Uterus (tissue), 4 donors: ENCODE data around the gene PLCG1. TPM values are rescaled to one million over a fixed set of nuclear protein-coding genes. Genes with fewer than 3 reads are reported as not detected.
A peak's percentile ranks its signal among the peaks of the same experiment; 100 is the strongest.

Experiments used
- DNase-seq, 2 donors: peaks; one replicate each; pipeline ENCODE4 v3.0.0-alpha.2; 2019 to 2020
- H3K27ac ChIP-seq, 2 donors: fragments of 200-600 bp; sonication (generic); 1 replicate in 1 of 2; 2 replicates in 1 of 2; pipeline ENCODE4 v1.5.1; 2016 to 2018
- H3K27me3 ChIP-seq, 2 donors: fragments of 200-600 bp; sonication (generic); one replicate each; pipeline ENCODE4 v1.5.1; 2018 to 2019; ENCODE audit warnings: control low read depth in 1 of 2
- H3K36me3 ChIP-seq, 2 donors: fragments of 200-600 bp; sonication (generic); one replicate each; pipeline ENCODE4 v1.5.1; 2019; ENCODE audit warnings: control low read depth in 1 of 2
- H3K4me1 ChIP-seq, 2 donors: fragments of 200-600 bp; sonication (generic); one replicate each; pipeline ENCODE4 v1.5.1; 2018 to 2019; ENCODE audit warnings: control low read depth in 1 of 2
- H3K4me3 ChIP-seq, 2 donors: fragments of 200-600 bp; sonication (generic); 1 replicate in 1 of 2; 2 replicates in 1 of 2; pipeline ENCODE4 v1.5.1; 2018 to 2019; ENCODE audit warnings: mild to moderate bottlenecking in 1 of 2
- H3K9me3 ChIP-seq, 2 donors: fragments of 200-600 bp; sonication (generic); one replicate each; pipeline ENCODE4 v1.5.1; 2019; ENCODE audit warnings: control low read depth in 1 of 2
- POLR2A ChIP-seq, 2 donors: fragments of 450-650 bp; IDR thresholded peaks; one replicate each; pipeline ENCODE4 v1.6.1; 2016; ENCODE audit warnings: antibody characterized with exemption in 2 of 2, mild to moderate bottlenecking in 1 of 2, moderate library complexity in 1 of 2
- intact Hi-C: fragments of 100-400 bp; cut with DNase I; formaldehyde crosslinking; loops from one replicate; pipeline ENCODE4 v1.15.1; 2023; ENCODE audit warnings: low total_unique reads
- total RNA-seq, 4 donors: library from RNA; depleted of rRNA in 3 of 4; stranded (reverse); fragments of >200 nt in 3 of 4; gene quantifications; one replicate each; pipeline versions ENCODE4 v1.1.0 to v1.2.4, GENCODE V29; 2014 to 2023
- TF ChIP-seq, protein P1 (sequence below), 4 experiments: fragments of 200-600 bp in 2 of 4; fragments of 450-650 bp in 2 of 4; sonication (generic) in 2 of 4; IDR thresholded peaks; one replicate each; pipeline ENCODE4 v1.5.1; 2016 to 2019; ENCODE audit warnings: antibody characterized with exemption in 4 of 4, mild to moderate bottlenecking in 2 of 4, moderate library complexity in 1 of 4
- donor health status: DM: yes; HTN: yes; CAD: no.

Gene PLCG1
- total RNA-seq, 4 donors from 2014 or later: 38.8 to 180 (median 138) TPM

DNA sequence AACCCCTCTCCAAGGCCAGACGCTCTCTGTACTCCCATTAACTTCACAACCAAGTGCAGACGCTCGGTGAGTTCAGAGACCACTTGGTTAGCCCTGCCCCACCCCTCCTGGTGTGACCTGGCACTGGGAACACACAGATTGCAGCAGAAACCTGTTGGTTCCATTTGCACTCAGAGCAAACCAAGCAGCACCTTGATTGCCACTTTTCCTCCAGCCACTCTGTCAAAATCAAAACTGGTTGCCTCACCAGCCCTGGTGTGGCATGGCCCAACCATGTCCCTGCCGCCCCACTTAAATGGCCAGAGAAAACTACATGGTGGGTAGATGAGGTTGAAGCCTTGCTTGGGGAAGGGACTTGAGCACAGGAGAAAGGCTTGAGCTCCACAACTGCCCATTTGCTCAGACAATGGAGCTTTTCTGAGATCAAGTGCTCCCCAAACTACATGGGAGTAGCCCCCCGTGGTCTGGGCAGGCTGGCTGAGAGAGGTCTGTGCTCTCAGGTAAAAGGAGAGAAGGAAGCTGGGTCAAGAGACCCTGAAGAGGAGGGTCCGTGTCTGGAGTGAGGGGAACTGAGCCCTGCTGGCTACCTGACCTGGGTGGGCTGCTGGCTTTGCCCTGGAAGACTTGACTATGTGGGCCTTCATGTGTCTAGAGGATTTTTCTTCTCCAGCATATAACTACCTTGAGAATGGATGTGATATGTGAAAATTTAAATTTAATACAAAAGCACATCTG is 43.4 kb downstream of the PLCG1 start:
- H3K9me3 ChIP-seq: no peaks in the 10 kb centered on the region
- intact Hi-C loops: no loop called here
- no peak overlapping the region for H3K4me3 ChIP-seq
- no peak for TF ChIP-seq POLR2A (IDR thresholded peaks at IDR 0.05)
- TF ChIP-seq, protein P1, sequence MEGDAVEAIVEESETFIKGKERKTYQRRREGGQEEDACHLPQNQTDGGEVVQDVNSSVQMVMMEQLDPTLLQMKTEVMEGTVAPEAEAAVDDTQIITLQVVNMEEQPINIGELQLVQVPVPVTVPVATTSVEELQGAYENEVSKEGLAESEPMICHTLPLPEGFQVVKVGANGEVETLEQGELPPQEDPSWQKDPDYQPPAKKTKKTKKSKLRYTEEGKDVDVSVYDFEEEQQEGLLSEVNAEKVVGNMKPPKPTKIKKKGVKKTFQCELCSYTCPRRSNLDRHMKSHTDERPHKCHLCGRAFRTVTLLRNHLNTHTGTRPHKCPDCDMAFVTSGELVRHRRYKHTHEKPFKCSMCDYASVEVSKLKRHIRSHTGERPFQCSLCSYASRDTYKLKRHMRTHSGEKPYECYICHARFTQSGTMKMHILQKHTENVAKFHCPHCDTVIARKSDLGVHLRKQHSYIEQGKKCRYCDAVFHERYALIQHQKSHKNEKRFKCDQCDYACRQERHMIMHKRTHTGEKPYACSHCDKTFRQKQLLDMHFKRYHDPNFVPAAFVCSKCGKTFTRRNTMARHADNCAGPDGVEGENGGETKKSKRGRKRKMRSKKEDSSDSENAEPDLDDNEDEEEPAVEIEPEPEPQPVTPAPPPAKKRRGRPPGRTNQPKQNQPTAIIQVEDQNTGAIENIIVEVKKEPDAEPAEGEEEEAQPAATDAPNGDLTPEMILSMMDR (IDR thresholded peaks at IDR 0.05): no peak
- H3K27ac ChIP-seq: no peak overlapping the region
- peaks cover 0 to 15% of the 10 kb centered on the region in 2 donors for H3K4me1 ChIP-seq
- DNase-seq: peak in 1 of 2 donors; percentile 8
- H3K36me3 ChIP-seq: no peaks in the 10 kb centered on the region
- no peaks in the 10 kb centered on the region for H3K27me3 ChIP-seq

DNA sequence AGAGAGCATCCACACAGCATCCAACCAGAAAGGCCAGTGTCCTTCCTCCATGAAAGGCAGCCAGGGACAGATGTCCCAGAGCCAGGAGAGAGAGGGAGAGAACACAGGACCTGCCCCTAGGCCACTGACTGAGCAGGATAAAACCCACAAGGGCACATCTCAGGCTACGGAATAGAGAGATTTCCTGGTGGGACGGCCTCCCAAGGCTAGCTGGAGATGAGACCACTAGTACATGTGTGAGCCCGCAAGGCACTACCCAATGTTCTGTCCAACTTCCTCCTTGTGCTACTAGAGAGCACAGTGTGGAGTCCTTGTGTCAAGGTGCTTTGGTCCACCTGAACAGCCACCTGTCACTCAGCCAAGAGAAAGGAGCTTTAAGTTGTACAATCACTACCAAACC is 44.2 kb downstream of the PLCG1 start:
- intact Hi-C loops: no loop called here
- DNase-seq: no peak
- Histone ChIP-seq H3K27ac (no peak overlapping the region), H3K36me3 (no peaks in the 10 kb centered on the region), H3K27me3 (no peaks in the 10 kb centered on the region), H3K9me3 (no peaks in the 10 kb centered on the region), H3K4me3 (no peak overlapping the region), H3K4me1 (peaks cover 0 to 15% of the 10 kb centered on the region in 2 donors)
- TF ChIP-seq, protein P1 (IDR thresholded peaks at IDR 0.05): no peak
- no peak for TF ChIP-seq POLR2A (IDR thresholded peaks at IDR 0.05)

DNA sequence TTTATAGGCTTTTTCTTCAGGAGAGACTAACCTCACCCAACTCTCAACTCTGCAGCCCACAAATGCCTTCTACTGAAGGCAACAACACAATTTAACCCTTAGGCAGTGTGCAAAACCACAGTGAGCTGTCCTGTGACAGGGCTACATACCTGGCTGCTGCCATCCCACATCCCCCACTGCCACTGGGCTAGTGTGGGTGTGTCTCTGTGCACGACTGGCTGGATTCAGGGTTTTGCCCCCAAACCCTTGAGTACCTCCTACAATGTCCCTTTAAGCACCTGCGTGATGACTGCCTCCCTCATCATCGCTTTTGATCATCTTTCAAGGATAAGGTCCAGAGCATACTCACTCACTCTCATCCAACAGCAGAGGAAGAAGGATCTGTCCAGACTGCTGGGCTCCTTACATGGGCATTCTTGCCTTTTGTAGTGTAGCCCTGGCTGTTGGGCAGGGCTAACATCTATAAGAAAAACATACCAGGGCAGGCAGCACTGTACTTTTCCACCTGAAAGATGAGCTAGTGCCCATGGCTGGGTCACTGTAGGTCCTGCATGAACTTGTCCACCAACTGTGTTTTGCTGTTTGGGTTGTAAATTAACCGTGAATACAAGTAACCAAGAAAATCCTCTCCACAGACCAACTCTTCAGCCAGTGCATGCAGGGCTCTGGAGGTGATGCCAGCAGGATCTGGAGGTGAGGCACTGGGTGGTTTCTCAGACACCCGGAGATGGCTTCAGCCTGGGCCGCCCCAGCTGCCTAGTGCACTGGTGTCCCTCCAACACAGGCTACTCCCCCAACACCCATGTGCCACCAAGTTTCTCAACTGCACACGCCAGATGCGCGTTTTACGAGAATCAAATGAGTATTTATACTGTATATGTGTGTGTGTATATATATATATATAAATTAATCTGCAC is 45.2 kb downstream of the PLCG1 start:
- Histone ChIP-seq H3K27me3 (no peaks in the 10 kb centered on the region), H3K9me3 (no peaks in the 10 kb centered on the region), H3K4me3 (no peak overlapping the region), H3K4me1 (peaks cover 0 to 15% of the 10 kb centered on the region in 2 donors), H3K27ac (no peak overlapping the region), H3K36me3 (no peaks in the 10 kb centered on the region)
- no peak for TF ChIP-seq POLR2A (IDR thresholded peaks at IDR 0.05)
- TF ChIP-seq, protein P1 (IDR thresholded peaks at IDR 0.05): no peak
- DNase-seq: no peak
- intact Hi-C loops: no loop called here

DNA sequence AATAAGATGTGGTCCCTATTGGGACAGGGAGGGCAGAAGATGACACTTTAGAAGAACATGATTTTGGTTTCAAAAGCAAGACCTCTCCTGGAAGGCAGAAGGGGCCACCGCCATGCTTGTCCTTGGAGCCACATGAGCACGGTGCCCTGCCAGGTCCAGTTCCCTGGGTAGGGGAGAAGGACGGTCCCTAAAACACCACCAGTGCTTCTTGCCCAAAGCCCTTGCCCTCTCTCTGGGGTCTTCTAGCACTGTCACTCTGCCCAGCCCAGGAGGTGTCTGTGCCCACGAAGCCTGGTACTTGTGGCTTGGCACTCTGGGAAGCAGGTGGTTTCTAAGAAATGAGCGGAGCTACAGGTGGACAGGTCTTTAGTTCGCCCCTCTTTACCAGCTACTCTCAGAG is 46.0 kb downstream of the PLCG1 start:
- no peak for DNase-seq
- Histone ChIP-seq H3K9me3 (no peaks in the 10 kb centered on the region), H3K4me3 (no peak overlapping the region), H3K27ac (no peak overlapping the region), H3K36me3 (no peaks in the 10 kb centered on the region), H3K4me1 (peaks cover 0 to 8% of the 10 kb centered on the region in 2 donors), H3K27me3 (no peaks in the 10 kb centered on the region)
- TF ChIP-seq, protein P1 (IDR thresholded peaks at IDR 0.05): no peak
- TF ChIP-seq POLR2A (IDR thresholded peaks at IDR 0.05): no peak
- intact Hi-C loops: no loop called here

DNA sequence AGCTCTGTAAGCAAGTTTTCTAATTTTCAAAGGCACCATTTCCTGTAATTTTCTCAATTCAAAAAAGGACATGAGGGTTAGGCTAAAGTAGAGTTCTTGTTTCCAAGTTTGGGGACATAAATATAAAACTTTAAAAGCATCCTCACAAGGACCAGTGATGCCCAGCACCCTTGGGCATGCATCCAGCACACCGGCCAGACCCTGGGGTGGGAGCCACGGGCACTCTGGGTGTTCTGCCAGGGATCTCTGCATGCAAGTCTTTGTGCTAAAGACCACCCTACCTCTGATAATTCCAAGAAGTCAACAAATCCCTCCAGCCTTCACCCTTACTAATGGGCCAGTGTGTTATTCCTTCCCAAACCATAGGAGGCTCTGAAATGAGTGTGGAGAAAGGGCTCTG is 46.5 kb downstream of the PLCG1 start:
- no peak for DNase-seq
- no peak for TF ChIP-seq POLR2A (IDR thresholded peaks at IDR 0.05)
- TF ChIP-seq, protein P1 (IDR thresholded peaks at IDR 0.05): no peak
- H3K27me3 ChIP-seq: no peaks in the 10 kb centered on the region
- H3K4me3 ChIP-seq: no peak overlapping the region
- peaks cover 0 to 4% of the 10 kb centered on the region in 2 donors for H3K4me1 ChIP-seq
- no peaks in the 10 kb centered on the region for H3K9me3 ChIP-seq
- intact Hi-C loops: no loop called here
- H3K36me3 ChIP-seq: no peaks in the 10 kb centered on the region
- no peak overlapping the region for H3K27ac ChIP-seq
